CD4-positive, CD25-positive, alpha-beta regulatory T cell (primary cell): ENCODE measurements around the gene ZSCAN12. TPM values are rescaled to one million over a fixed set of nuclear protein-coding genes. Genes with fewer than 3 reads are reported as not detected.
A peak's percentile ranks its signal among the peaks of the same experiment; 100 is the strongest.
"Not testable (repeated sequence)": the region's sequence is repeated elsewhere in the genome, so short reads cannot be mapped to it uniquely, and the experiment has no call there.

Experiments
- ATAC-seq, 2 donors: fragments of 150-1000 bp; cut with Tn5 transposase; one replicate each; pipeline ENCODE4 v1.10.0; 2021; ENCODE audit warnings: low read depth in 2 of 2, moderate number of reproducible peaks in 2 of 2, moderate library complexity in 1 of 2
- DNase-seq, 3 donors: peaks; one replicate each; pipeline versions ENCODE4 v3.0.0 to v3.0.0-alpha.2; 2012 to 2022; ENCODE audit warnings: mixed read lengths in 1 of 3
- H3K27ac ChIP-seq: one replicate; pipeline ENCODE4 v1.7.0; 2013; ENCODE audit warnings: mild to moderate bottlenecking, low read length; ENCODE audit not compliant: insufficient read depth, poor library complexity, severe bottlenecking
- H3K27me3 ChIP-seq: one replicate; pipeline ENCODE4 v1.7.0; 2013; ENCODE audit warnings: low read length; ENCODE audit not compliant: control insufficient read depth, insufficient read depth
- H3K36me3 ChIP-seq: one replicate; pipeline ENCODE4 v1.7.0; 2013; ENCODE audit warnings: mild to moderate bottlenecking, low read length, moderate library complexity; ENCODE audit not compliant: control insufficient read depth, insufficient read depth
- H3K4me1 ChIP-seq: 2 replicates; pipeline ENCODE4 v1.7.0; 2013; ENCODE audit warnings: mild to moderate bottlenecking, low read length; ENCODE audit not compliant: insufficient read depth, control insufficient read depth, poor library complexity, severe bottlenecking
- H3K4me3 ChIP-seq: one replicate; pipeline ENCODE4 v1.7.0; 2013; ENCODE audit warnings: low read depth, mild to moderate bottlenecking, low read length, moderate library complexity
- H3K9me3 ChIP-seq, 2 experiments: 1 replicate in 1 of 2; 2 replicates in 1 of 2; pipeline ENCODE4 v1.7.0; 2013; ENCODE audit warnings: low read length in 2 of 2, mild to moderate bottlenecking in 1 of 2, moderate library complexity in 1 of 2; ENCODE audit not compliant: control insufficient read depth in 2 of 2
- H3K27ac Mint-ChIP-seq, 3 donors: one replicate each; pipeline ENCODE4 v1.8.0; 2020 to 2022; ENCODE audit warnings: mild to moderate bottlenecking in 3 of 3, mixed read lengths in 3 of 3, moderate library complexity in 2 of 3
- H3K27me3 Mint-ChIP-seq: one replicate; pipeline ENCODE4 v1.8.0; 2022; ENCODE audit warnings: mild to moderate bottlenecking, mixed read lengths
- H3K36me3 Mint-ChIP-seq: one replicate; pipeline ENCODE4 v1.8.0; 2020; ENCODE audit warnings: mixed read lengths
- H3K4me1 Mint-ChIP-seq, 4 donors: one replicate each; pipeline ENCODE4 v1.8.0; 2020 to 2022; ENCODE audit warnings: mixed read lengths in 4 of 4, mild to moderate bottlenecking in 1 of 4
- H3K4me3 Mint-ChIP-seq, 4 donors: one replicate each; pipeline ENCODE4 v1.8.0; 2020 to 2022; ENCODE audit warnings: mild to moderate bottlenecking in 4 of 4, mixed read lengths in 4 of 4, moderate library complexity in 3 of 4
- H3K9me3 Mint-ChIP-seq, 7 donors: one replicate each; pipeline ENCODE4 v1.8.0; 2020 to 2022; ENCODE audit warnings: mixed read lengths in 7 of 7, mild to moderate bottlenecking in 3 of 7, moderate library complexity in 2 of 7
- polyA plus RNA-seq, 4 donors: library from polyadenylated mRNA; unstranded; fragments of 300-500 nt; fragmentation: Illumina TruSeq; gene quantifications; one replicate each; pipeline ENCODE4 v1.2.3, GENCODE V29; 2021
- total RNA-seq: library from RNA; stranded (reverse); gene quantifications from one replicate; pipeline ENCODE4 v1.2.3, GENCODE V29; 2022

ZSCAN12 gene
- total and polyA plus RNA-seq, 5 donors from 2014 or later = 1.2 to 2.7 (median 2.1) TPM

- H3K9me3 ChIP-seq, H3K27me3 ChIP-seq, H3K27me3 Mint-ChIP-seq, DNase-seq, ATAC-seq, H3K27ac Mint-ChIP-seq, H3K4me3 ChIP-seq, H3K4me3 Mint-ChIP-seq, H3K9me3 Mint-ChIP-seq, H3K27ac ChIP-seq: not testable (repeated sequence)
- Mint-ChIP-seq H3K36me3 (peaks cover 17% of the 10 kb centered on the region), H3K4me1 (peaks cover 7 to 18% (median 11%) of the 10 kb centered on the region in 4 donors)
- Histone ChIP-seq H3K36me3 (peaks cover 11% of the 10 kb centered on the region), H3K4me1 (peaks cover 13% of the 10 kb centered on the region)
Observed at GRCh38 chr6:28359562-28359961, 40.0 kb downstream of the ZSCAN12 start.

- Mint-ChIP-seq H3K27me3 (no peaks in the 10 kb centered on the region), H3K4me3 (no peak overlapping the region), H3K4me1 (peaks cover 7 to 39% (median 17%) of the 10 kb centered on the region in 4 donors), H3K36me3 (peaks cover 13% of the 10 kb centered on the region), H3K9me3 (no peaks in the 10 kb centered on the region), H3K27ac (no peak overlapping the region)
- no peaks in the 10 kb centered on the region for H3K9me3 ChIP-seq
- H3K27ac ChIP-seq = no peak overlapping the region
- no peaks in the 10 kb centered on the region for H3K27me3 ChIP-seq
- H3K36me3 ChIP-seq = peaks cover 3% of the 10 kb centered on the region
- peaks cover 13% of the 10 kb centered on the region for H3K4me1 ChIP-seq
- DNase-seq (peak in 1 of 3 donors; percentile 13), ATAC-seq (no peak)
- H3K4me3 ChIP-seq = no peak overlapping the region
Observed at GRCh38 chr6:28357036-28357435, 42.5 kb downstream of the ZSCAN12 start.

DNA sequence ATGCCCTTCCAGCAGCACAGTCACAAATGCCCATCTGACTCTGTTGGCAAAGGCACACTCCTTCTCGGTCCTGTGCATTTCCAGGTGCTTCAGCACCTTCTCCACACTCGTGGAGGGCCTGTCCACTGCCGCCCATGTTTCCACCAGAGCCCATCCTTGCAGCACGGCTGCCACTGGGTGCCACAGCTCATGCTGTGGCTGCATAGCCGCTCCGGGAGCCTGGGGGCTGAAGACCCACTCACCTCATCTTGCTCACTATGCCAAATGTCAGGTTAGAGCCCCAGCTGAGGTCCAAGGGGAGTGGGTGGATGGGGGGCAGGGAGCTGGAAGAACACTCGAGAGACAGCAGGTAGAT, 42.9 kb downstream of the ZSCAN12 start:
- no peaks in the 10 kb centered on the region for H3K27me3 ChIP-seq
- H3K36me3 Mint-ChIP-seq = peaks cover 9% of the 10 kb centered on the region
- H3K9me3 Mint-ChIP-seq = no peaks in the 10 kb centered on the region
- H3K27ac ChIP-seq = no peak overlapping the region
- no peak for ATAC-seq
- no peak for DNase-seq
- H3K36me3 ChIP-seq = peaks cover 2% of the 10 kb centered on the region
- no peaks in the 10 kb centered on the region for H3K9me3 ChIP-seq
- no peaks in the 10 kb centered on the region for H3K27me3 Mint-ChIP-seq
- H3K4me1 Mint-ChIP-seq = peaks cover 7 to 43% (median 20%) of the 10 kb centered on the region in 4 donors
- no peak overlapping the region for H3K27ac Mint-ChIP-seq
- H3K4me3 Mint-ChIP-seq = peak overlapping the region in 1 of 4 donors; percentile 92
- H3K4me1 ChIP-seq = peaks cover 13% of the 10 kb centered on the region
- H3K4me3 ChIP-seq = no peak overlapping the region

- no peaks in the 10 kb centered on the region for H3K27me3 ChIP-seq
- H3K9me3 ChIP-seq = no peaks in the 10 kb centered on the region
- Mint-ChIP-seq H3K4me1 (peaks cover 8 to 49% (median 23%) of the 10 kb centered on the region in 4 donors), H3K27ac (peak overlapping the region in 2 of 3 donors; percentile 49 to 88), H3K36me3 (peaks cover 9% of the 10 kb centered on the region), H3K9me3 (no peaks in the 10 kb centered on the region), H3K4me3 (peak overlapping the region; percentile 75 to 92 (median 90)), H3K27me3 (no peaks in the 10 kb centered on the region)
- no peak overlapping the region for H3K27ac ChIP-seq
- peaks cover 13% of the 10 kb centered on the region for H3K4me1 ChIP-seq
- no peaks in the 10 kb centered on the region for H3K36me3 ChIP-seq
- peak overlapping the region; percentile 80 for H3K4me3 ChIP-seq
- peak; percentile 66 to 70 for ATAC-seq
- DNase-seq = peak; percentile 46 to 84 (median 62)
Observed at GRCh38 chr6:28355743-28356665, 43.5 kb downstream of the ZSCAN12 start.

GRCh38 chr6:28354688-28355554, 44.6 kb downstream of the ZSCAN12 start:
- H3K4me1 Mint-ChIP-seq = peaks cover 17 to 60% (median 31%) of the 10 kb centered on the region in 4 donors
- no peak for ATAC-seq
- no peaks in the 10 kb centered on the region for H3K36me3 ChIP-seq
- peak overlapping the region; percentile 51 to 92 (median 82) for H3K4me3 Mint-ChIP-seq
- H3K9me3 ChIP-seq = no peaks in the 10 kb centered on the region
- H3K9me3 Mint-ChIP-seq = no peaks in the 10 kb centered on the region
- peaks cover 9% of the 10 kb centered on the region for H3K36me3 Mint-ChIP-seq
- no peak for DNase-seq
- no peaks in the 10 kb centered on the region for H3K27me3 ChIP-seq
- H3K27ac ChIP-seq = no peak overlapping the region
- peak overlapping the region in 1 of 3 donors; percentile 49 for H3K27ac Mint-ChIP-seq
- peaks cover under 1% of the 10 kb centered on the region for H3K27me3 Mint-ChIP-seq
- H3K4me3 ChIP-seq = no peak overlapping the region
- H3K4me1 ChIP-seq = peaks cover 23% of the 10 kb centered on the region

- no peaks in the 10 kb centered on the region for H3K36me3 ChIP-seq
- H3K27ac ChIP-seq = no peak overlapping the region
- peaks cover 3% of the 10 kb centered on the region for H3K27me3 ChIP-seq
- no peaks in the 10 kb centered on the region for H3K9me3 Mint-ChIP-seq
- peaks cover 6% of the 10 kb centered on the region for H3K27me3 Mint-ChIP-seq
- no peaks in the 10 kb centered on the region for H3K9me3 ChIP-seq
- H3K4me3 ChIP-seq = no peak overlapping the region
- peaks cover 23 to 66% (median 37%) of the 10 kb centered on the region in 4 donors for H3K4me1 Mint-ChIP-seq
- ATAC-seq = no peak
- H3K4me1 ChIP-seq = peaks cover 29% of the 10 kb centered on the region
- H3K4me3 Mint-ChIP-seq = peak overlapping the region in 1 of 4 donors; percentile 69
- DNase-seq = no peak
- peaks cover 6% of the 10 kb centered on the region for H3K36me3 Mint-ChIP-seq
- H3K27ac Mint-ChIP-seq = peak overlapping the region in 1 of 3 donors; percentile 13
Observed at GRCh38 chr6:28353981-28354676, 45.4 kb downstream of the ZSCAN12 start.

- no peak overlapping the region for H3K27ac Mint-ChIP-seq
- Histone ChIP-seq H3K27ac (no peak overlapping the region), H3K4me1 (peaks cover 29% of the 10 kb centered on the region), H3K36me3 (no peaks in the 10 kb centered on the region), H3K27me3 (peaks cover 5% of the 10 kb centered on the region), H3K9me3 (no peaks in the 10 kb centered on the region), H3K4me3 (no peak overlapping the region)
- peaks cover 23 to 66% (median 37%) of the 10 kb centered on the region in 4 donors for H3K4me1 Mint-ChIP-seq
- DNase-seq (no peak), ATAC-seq (no peak)
- H3K9me3 Mint-ChIP-seq = no peaks in the 10 kb centered on the region
- H3K4me3 Mint-ChIP-seq = peak overlapping the region in 2 of 4 donors; percentile 15 to 69
- peaks cover 5% of the 10 kb centered on the region for H3K36me3 Mint-ChIP-seq
- H3K27me3 Mint-ChIP-seq = peaks cover 6% of the 10 kb centered on the region
Observed at GRCh38 chr6:28353356-28353755, 46.2 kb downstream of the ZSCAN12 start.
